Muscle layer of duodenum (tissue), 2 donors: Measurements from ENCODE around the gene ITGA2.

ENCODE experiments used
- H3K27ac ChIP-seq: one replicate; pipeline ENCODE4 v1.7.0; 2013; ENCODE audit warnings: mild to moderate bottlenecking, low read length
- H3K27me3 ChIP-seq: one replicate; pipeline ENCODE4 v1.7.0; 2013; ENCODE audit warnings: low read depth, mild to moderate bottlenecking, control low read depth, low read length
- H3K36me3 ChIP-seq, 2 donors: one replicate each; pipeline ENCODE4 v1.7.0; 2013; ENCODE audit warnings: low read length in 2 of 2, control low read depth in 1 of 2, mild to moderate bottlenecking in 1 of 2; ENCODE audit not compliant: insufficient read depth in 2 of 2, control insufficient read depth in 1 of 2
- H3K4me1 ChIP-seq, 2 donors: one replicate each; pipeline ENCODE4 v1.7.0; 2013; ENCODE audit warnings: low read length in 2 of 2, mild to moderate bottlenecking in 2 of 2, control low read depth in 1 of 2, moderate library complexity in 1 of 2; ENCODE audit not compliant: insufficient read depth in 2 of 2, control insufficient read depth in 1 of 2
- H3K4me3 ChIP-seq, 2 donors: one replicate each; pipeline ENCODE4 v1.7.0; 2013; ENCODE audit warnings: low read length in 2 of 2, low read depth in 1 of 2, mild to moderate bottlenecking in 1 of 2
- H3K9me3 ChIP-seq, 2 donors: one replicate each; pipeline ENCODE4 v1.7.0; 2013; ENCODE audit warnings: low read length in 2 of 2, control low read depth in 1 of 2, mild to moderate bottlenecking in 1 of 2; ENCODE audit not compliant: control insufficient read depth in 1 of 2
- donor health status: healthy.

Gene ITGA2

DNA sequence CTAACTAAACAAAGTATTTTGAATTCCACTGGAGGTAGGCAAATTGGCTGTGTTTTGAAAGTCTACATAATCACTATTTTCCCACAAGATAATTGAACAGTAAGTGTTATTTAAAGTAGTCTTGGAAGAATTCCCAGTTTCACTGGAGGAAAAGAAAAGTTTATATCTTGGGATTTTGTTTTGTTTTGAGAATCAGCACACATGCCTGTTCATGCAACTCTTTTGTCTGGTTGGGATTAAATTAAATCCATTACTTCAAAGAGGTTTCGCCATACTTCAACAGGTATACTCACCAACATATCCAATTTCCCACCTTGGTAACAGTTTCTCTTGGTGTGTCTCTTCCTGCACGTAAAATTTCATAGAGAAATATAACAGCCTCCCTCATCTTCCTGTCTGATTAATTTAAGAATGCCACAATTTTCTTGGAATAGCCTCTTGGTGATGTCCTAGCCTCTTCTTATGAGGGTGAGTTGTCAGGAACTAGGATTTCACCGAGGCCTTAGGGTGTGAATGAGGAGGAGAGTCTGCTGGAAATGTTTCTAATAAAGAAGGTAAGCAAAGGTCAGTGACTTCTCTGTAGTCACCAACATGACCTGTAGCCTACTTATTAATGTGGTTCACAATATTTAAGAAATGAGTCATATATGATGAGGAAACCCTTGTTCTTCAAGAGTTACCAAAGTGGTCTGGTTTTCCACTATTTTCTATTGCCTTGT is 48.1 kb downstream of the ITGA2 start:
- H3K9me3 ChIP-seq: no peaks in the 10 kb centered on the region
- no peak overlapping the region for H3K4me3 ChIP-seq
- H3K4me1 ChIP-seq: peaks cover 5 to 6% of the 10 kb centered on the region in 2 donors
- H3K27me3 ChIP-seq: no peaks in the 10 kb centered on the region
- H3K27ac ChIP-seq: peak overlapping the region; percentile 62
- no peaks in the 10 kb centered on the region for H3K36me3 ChIP-seq

DNA sequence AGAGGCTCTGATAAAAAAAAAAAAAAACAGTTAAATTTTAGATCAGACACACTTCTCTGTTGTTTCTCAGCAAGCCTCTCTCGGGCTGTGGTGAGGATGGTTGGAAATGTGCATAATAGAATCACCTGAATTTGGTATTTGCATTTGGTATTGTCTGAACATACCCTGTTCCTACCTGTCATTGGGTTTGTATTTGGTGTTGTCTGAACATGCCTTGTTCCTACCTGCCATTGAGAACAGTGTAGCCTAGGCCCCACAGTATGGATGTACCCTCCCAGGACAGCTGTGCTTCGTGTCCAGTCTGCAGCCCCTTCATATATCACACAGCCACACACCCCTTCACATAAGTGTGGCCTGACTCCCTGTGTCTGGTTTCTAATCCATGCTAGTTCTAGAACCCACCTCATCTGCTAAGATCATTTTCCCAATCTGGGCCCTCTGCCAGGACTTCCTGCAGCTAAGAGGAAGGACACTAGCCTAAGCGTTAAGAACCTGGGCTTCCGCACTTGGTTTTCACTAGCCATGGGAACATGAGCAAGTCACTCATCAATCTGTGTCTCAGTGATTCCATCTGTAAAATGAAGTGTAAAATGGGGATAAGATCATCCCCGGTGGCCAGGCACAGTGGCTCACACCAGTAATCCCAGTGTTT is 49.2 kb downstream of the ITGA2 start:
- Histone ChIP-seq H3K27ac (no peak overlapping the region), H3K4me3 (no peak overlapping the region), H3K4me1 (peaks cover 5 to 6% of the 10 kb centered on the region in 2 donors), H3K36me3 (no peaks in the 10 kb centered on the region), H3K9me3 (no peaks in the 10 kb centered on the region), H3K27me3 (no peaks in the 10 kb centered on the region)

DNA sequence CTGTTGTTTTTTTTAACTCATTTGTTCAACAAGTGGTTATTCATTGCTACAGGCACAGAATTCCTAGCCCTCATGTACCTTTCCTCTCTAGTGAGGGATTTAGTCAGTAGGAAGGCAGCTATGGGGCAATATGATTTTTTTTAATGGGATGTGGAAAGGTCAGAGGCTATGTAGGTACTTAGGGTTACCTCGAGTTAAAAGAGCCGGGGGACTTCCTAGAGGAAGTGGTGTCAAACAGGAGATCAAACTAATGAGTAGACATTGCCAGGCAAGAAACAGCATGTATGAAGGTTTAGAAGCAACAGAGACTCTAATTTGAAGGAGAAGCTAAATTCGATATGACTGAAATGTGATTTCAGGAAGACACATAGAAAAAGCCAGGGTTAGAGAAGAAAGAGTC is 50.7 kb downstream of the ITGA2 start:
- no peaks in the 10 kb centered on the region for H3K27me3 ChIP-seq
- peaks cover 5 to 6% of the 10 kb centered on the region in 2 donors for H3K4me1 ChIP-seq
- H3K36me3 ChIP-seq: no peaks in the 10 kb centered on the region
- no peaks in the 10 kb centered on the region for H3K9me3 ChIP-seq
- no peak overlapping the region for H3K4me3 ChIP-seq
- H3K27ac ChIP-seq: no peak overlapping the region

- no peak overlapping the region for H3K27ac ChIP-seq
- no peaks in the 10 kb centered on the region for H3K27me3 ChIP-seq
- H3K9me3 ChIP-seq: no peaks in the 10 kb centered on the region
- H3K4me3 ChIP-seq: peak overlapping the region in 1 of 2 donors; percentile 12
- H3K36me3 ChIP-seq: no peaks in the 10 kb centered on the region
- H3K4me1 ChIP-seq: peaks cover 5 to 6% of the 10 kb centered on the region in 2 donors
Observed at GRCh38 chr5:53041071-53041692, 52.0 kb downstream of the ITGA2 start.

DNA sequence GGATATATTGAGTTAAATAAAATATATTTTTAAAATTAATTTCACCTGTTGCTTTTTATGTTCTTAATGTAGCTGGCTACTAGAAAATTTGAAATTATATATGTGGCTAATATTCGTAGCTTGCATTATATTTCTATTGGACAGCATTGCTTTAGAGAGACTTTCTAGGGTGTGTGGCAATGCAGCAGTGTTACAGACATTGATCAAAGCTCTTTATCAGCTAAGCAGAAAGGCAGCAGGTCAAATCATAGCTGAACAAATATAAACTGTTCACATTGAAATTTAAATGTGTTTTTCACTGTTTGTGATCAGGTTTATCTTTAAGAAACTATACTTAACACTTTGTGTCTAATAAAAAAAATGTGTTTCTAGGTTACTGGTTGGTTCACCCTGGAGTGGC is 52.6 kb downstream of the ITGA2 start:
- Histone ChIP-seq H3K4me1 (peaks cover 5 to 6% of the 10 kb centered on the region in 2 donors), H3K4me3 (no peak overlapping the region), H3K27ac (no peak overlapping the region), H3K9me3 (no peaks in the 10 kb centered on the region), H3K36me3 (no peaks in the 10 kb centered on the region), H3K27me3 (no peaks in the 10 kb centered on the region)

DNA sequence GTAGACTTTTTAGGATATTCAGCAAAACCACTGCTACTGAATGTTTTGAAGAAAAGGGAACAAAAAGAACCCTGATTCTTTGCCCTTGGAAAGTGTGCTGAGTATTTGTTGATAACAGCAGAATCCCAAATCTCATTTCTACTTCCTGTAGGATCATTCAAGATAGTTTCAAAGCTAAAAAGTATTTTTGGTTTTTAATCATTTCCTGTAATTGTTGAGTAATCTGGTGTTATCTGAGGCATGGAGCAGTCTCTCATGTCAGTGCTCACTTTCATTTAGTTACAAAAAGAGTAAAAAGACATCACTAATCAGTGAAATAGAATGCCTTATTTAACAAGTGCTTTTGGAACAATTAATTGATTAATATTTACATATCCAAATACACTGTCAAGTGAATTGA is 56.1 kb downstream of the ITGA2 start:
- no peak overlapping the region for H3K27ac ChIP-seq

GRCh38 chr5:53048248-53048647 is 59.1 kb downstream of the ITGA2 start:
- no peak overlapping the region for H3K27ac ChIP-seq
- H3K4me3 ChIP-seq: no peak overlapping the region
- no peaks in the 10 kb centered on the region for H3K4me1 ChIP-seq
- H3K36me3 ChIP-seq: no peaks in the 10 kb centered on the region
- no peaks in the 10 kb centered on the region for H3K27me3 ChIP-seq
- H3K9me3 ChIP-seq: no peaks in the 10 kb centered on the region

More for the DNA sequence above, 56.1 kb downstream of the ITGA2 start:
- no peaks in the 10 kb centered on the region for H3K4me1 ChIP-seq
- no peaks in the 10 kb centered on the region for H3K36me3 ChIP-seq
- no peaks in the 10 kb centered on the region for H3K9me3 ChIP-seq
- no peak overlapping the region for H3K4me3 ChIP-seq
- no peaks in the 10 kb centered on the region for H3K27me3 ChIP-seq

GRCh38 chr5:53052499-53052898 is 63.3 kb downstream of the ITGA2 start:
- Histone ChIP-seq H3K27me3 (no peaks in the 10 kb centered on the region), H3K27ac (no peak overlapping the region)

DNA sequence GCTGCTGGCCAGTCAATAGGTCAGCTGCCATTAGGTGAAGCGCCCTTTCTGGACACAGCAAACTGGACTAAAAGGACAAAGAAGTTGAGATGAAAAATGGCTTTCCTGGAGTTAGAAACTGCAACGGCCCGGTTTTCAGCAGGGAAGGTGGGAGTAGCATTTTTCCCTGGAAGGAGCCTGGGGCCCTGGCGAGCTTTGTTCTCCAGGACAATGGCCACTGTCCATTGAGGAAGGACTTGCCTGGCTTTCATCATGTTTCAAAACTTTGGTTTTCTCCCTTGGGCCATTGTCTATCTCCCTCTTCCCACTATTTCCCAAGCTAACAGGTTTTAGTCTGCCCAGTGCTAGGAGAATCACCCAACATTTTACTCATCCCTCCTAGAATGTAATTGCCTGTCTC is 64.2 kb downstream of the ITGA2 start:
- no peaks in the 10 kb centered on the region for H3K36me3 ChIP-seq
- H3K27ac ChIP-seq: no peak overlapping the region
- H3K27me3 ChIP-seq: no peaks in the 10 kb centered on the region

More at GRCh38 chr5:53052499-53052898, 63.3 kb downstream of the ITGA2 start:
- no peak overlapping the region for H3K4me3 ChIP-seq
- H3K36me3 ChIP-seq: no peaks in the 10 kb centered on the region
- no peaks in the 10 kb centered on the region for H3K9me3 ChIP-seq
- no peaks in the 10 kb centered on the region for H3K4me1 ChIP-seq

DNA sequence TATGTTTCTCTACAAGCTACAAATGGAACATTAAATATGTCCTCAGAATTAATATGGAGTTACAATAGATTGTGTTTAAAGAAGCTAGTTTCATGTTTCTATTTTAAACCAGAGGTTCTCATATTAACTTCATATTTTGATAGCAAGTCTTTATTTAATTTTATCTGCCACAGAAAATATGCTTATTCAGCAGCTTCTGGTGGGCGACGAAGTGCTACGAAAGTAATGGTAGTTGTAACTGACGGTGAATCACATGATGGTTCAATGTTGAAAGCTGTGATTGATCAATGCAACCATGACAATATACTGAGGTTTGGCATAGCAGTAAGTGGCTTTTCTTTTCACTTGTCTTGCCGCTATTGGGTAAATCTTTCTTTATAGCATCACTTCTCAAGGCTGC is 66.2 kb downstream of the ITGA2 start:
- no peaks in the 10 kb centered on the region for H3K36me3 ChIP-seq
- no peaks in the 10 kb centered on the region for H3K4me1 ChIP-seq
- no peak overlapping the region for H3K27ac ChIP-seq
- H3K4me3 ChIP-seq: no peak overlapping the region
- H3K27me3 ChIP-seq: no peaks in the 10 kb centered on the region
- no peaks in the 10 kb centered on the region for H3K9me3 ChIP-seq

More for the DNA sequence above, 64.2 kb downstream of the ITGA2 start:
- H3K4me3 ChIP-seq: no peak overlapping the region
- H3K9me3 ChIP-seq: no peaks in the 10 kb centered on the region
- H3K4me1 ChIP-seq: no peaks in the 10 kb centered on the region

DNA sequence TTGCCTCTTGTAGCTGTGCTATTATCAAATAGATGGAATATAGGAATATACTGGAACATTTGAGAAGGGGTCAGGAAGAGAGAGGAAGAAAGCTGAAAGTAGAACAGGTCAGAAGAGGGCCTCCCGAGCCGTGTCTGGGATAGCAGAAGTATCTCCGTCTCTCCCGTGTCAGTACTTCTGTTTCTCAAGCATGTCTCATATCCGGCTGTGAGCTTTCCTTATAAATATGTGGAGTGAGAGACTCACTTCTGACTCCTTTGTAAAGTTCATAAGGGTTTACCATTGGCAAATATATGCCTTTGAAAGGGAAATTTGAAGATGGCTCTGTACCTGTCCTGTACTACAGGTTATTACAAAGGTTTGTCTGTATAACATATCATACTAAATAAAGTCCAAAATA is 70.1 kb downstream of the ITGA2 start:
- Histone ChIP-seq H3K4me3 (no peak overlapping the region), H3K4me1 (no peaks in the 10 kb centered on the region), H3K27ac (no peak overlapping the region), H3K9me3 (no peaks in the 10 kb centered on the region), H3K27me3 (no peaks in the 10 kb centered on the region), H3K36me3 (no peaks in the 10 kb centered on the region)
